MM.1S (cell line): ENCODE results near the gene IQGAP2.

Source experiments
- DNase-seq: peaks from one replicate; pipeline ENCODE4 v3.0.0-alpha.2; 2015
- H2AFZ ChIP-seq: fragments of 300-600 bp; sonication (generic); 2 replicates; pipeline ENCODE4 v1.6.0; 2016; ENCODE audit warnings: antibody characterized with exemption, low read length
- H3F3A ChIP-seq: fragments of 300-600 bp; sonication (generic); 2 replicates; pipeline ENCODE4 v1.6.1; 2016; ENCODE audit warnings: mild to moderate bottlenecking, antibody characterized with exemption, low read length, moderate library complexity, mixed read lengths; ENCODE audit not compliant: insufficient read depth
- H3K27ac ChIP-seq: fragments of 300-600 bp; sonication (generic); 2 replicates; pipeline ENCODE4 v1.5.1; 2016; ENCODE audit warnings: mild to moderate bottlenecking, low read length
- H3K27me3 ChIP-seq: fragments of 300-600 bp; sonication (generic); replicated peaks from 2 replicates; pipeline ENCODE4 v1.6.0; 2016; ENCODE audit warnings: low read length; ENCODE audit not compliant: insufficient read depth
- H3K36me3 ChIP-seq: fragments of 300-600 bp; sonication (generic); replicated peaks from 2 replicates; pipeline ENCODE4 v1.6.1; 2016; ENCODE audit warnings: mild to moderate bottlenecking, low read length, mixed read lengths; ENCODE audit not compliant: insufficient read depth
- H3K4me1 ChIP-seq: fragments of 300-600 bp; sonication (generic); 2 replicates; pipeline ENCODE4 v1.6.1; 2016; ENCODE audit warnings: low read length, mixed read lengths
- H3K4me2 ChIP-seq: fragments of 300-600 bp; sonication (generic); 2 replicates; pipeline ENCODE4 v1.6.0; 2016; ENCODE audit warnings: low read depth, low read length
- H3K4me3 ChIP-seq: fragments of 300-600 bp; sonication (generic); 2 replicates; pipeline ENCODE4 v1.5.1; 2016; ENCODE audit warnings: low read length, mixed read lengths
- H3K79me2 ChIP-seq: fragments of 300-600 bp; sonication (generic); 2 replicates; pipeline ENCODE4 v1.6.1; 2016; ENCODE audit warnings: mixed run types, low read length, mixed read lengths
- H3K9ac ChIP-seq: fragments of 300-600 bp; sonication (generic); 2 replicates; pipeline ENCODE4 v1.6.1; 2016; ENCODE audit warnings: low read length, mixed read lengths
- H3K9me2 ChIP-seq: fragments of 300-600 bp; sonication (generic); replicated peaks from 2 replicates; pipeline ENCODE4 v1.6.1; 2016; ENCODE audit warnings: mild to moderate bottlenecking, low read length, mixed read lengths; ENCODE audit not compliant: insufficient read depth
- H3K9me3 ChIP-seq: fragments of 300-600 bp; sonication (generic); replicated peaks from 2 replicates; pipeline ENCODE4 v1.6.1; 2016; ENCODE audit warnings: mild to moderate bottlenecking, low read length, mixed read lengths; ENCODE audit not compliant: insufficient read depth
- H4K20me1 ChIP-seq: fragments of 300-600 bp; sonication (generic); 2 replicates; pipeline ENCODE4 v1.6.1; 2016; ENCODE audit warnings: mild to moderate bottlenecking, low read length, moderate library complexity, mixed read lengths; ENCODE audit not compliant: insufficient read depth
- EZH2 ChIP-seq: fragments of 300-600 bp; sonication (generic); optimal IDR thresholded peaks from 2 replicates; pipeline ENCODE3; 2017; ENCODE audit warnings: low read depth, mild to moderate bottlenecking, antibody characterized with exemption, low read length, mixed read lengths
- EZH2phosphoT487 ChIP-seq: fragments of 300-600 bp; sonication (generic); IDR thresholded peaks from 2 replicates; pipeline ENCODE4 v1.6.1; 2018; ENCODE audit warnings: antibody characterized with exemption, low read length
- TF ChIP-seq, protein P1 (sequence below): fragments of 300-600 bp; sonication (generic); IDR thresholded peaks from 2 replicates; pipeline ENCODE4 v1.5.1; 2016; ENCODE audit warnings: antibody characterized with exemption, low read length, mixed read lengths

Gene IQGAP2

DNA sequence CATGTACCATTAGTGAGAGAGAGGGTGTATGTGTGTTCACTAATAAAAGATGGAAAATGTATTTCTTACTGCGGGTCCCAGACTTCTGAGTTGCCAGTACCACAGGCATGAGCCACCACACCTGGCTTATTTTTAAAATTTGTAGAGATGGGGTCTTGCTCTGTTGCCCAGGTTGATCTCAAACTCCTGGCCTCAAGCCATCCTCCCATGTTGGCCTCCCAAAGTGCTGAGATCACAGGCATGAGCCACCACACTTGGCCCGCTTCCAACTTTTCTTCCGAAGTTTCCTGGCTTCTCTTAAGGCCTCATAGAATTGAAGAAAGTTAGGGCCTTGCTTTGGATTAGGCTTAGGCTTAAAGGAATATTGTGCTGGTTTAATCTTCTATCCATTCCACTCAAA, 260.5 kb downstream of the IQGAP2 start:
- TF ChIP-seq EZH2phosphoT487, result no peak
- TF ChIP-seq EZH2, result no peak
- TF ChIP-seq, protein P1, sequence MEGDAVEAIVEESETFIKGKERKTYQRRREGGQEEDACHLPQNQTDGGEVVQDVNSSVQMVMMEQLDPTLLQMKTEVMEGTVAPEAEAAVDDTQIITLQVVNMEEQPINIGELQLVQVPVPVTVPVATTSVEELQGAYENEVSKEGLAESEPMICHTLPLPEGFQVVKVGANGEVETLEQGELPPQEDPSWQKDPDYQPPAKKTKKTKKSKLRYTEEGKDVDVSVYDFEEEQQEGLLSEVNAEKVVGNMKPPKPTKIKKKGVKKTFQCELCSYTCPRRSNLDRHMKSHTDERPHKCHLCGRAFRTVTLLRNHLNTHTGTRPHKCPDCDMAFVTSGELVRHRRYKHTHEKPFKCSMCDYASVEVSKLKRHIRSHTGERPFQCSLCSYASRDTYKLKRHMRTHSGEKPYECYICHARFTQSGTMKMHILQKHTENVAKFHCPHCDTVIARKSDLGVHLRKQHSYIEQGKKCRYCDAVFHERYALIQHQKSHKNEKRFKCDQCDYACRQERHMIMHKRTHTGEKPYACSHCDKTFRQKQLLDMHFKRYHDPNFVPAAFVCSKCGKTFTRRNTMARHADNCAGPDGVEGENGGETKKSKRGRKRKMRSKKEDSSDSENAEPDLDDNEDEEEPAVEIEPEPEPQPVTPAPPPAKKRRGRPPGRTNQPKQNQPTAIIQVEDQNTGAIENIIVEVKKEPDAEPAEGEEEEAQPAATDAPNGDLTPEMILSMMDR, result no peak
- Histone ChIP-seq H3K4me1 (no peaks in the 10 kb centered on the region), H2AFZ (no peak overlapping the region), H3F3A (no peaks in the 10 kb centered on the region), H3K27ac (no peak overlapping the region), H3K4me2 (no peak overlapping the region), H3K79me2 (no peaks in the 10 kb centered on the region), H3K9me2 (no peaks in the 10 kb centered on the region), H3K27me3 (no peaks in the 10 kb centered on the region), H3K4me3 (no peak overlapping the region), H3K9me3 (no peaks in the 10 kb centered on the region), H3K9ac (no peak overlapping the region), H3K36me3 (no peaks in the 10 kb centered on the region; the same call in 1 of the 2 replicates), H4K20me1 (no peaks in the 10 kb centered on the region)
- no peak for DNase-seq

DNA sequence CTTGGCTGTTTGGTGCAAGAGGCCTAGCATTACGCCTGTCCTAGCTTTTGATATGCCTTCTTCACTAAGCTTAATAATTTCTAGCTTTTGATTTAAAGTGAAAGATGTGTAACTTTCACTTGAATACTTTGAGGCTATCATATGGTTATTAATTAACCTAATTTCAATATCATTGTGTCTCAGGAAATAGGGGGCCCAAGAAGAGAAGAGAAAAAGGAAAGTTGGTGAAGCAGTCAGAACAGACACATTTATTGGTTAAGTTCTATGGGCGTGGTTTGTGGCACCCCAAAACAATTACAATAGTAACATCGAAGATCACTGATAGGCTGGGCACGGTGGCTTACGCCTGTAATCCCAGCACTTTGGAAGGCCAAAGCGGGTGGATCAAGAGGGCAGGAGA, 261.0 kb downstream of the IQGAP2 start:
- no peak overlapping the region for H3K9ac ChIP-seq
- H3K79me2 ChIP-seq, result no peaks in the 10 kb centered on the region
- H3K4me1 ChIP-seq, result no peaks in the 10 kb centered on the region
- H3K27ac ChIP-seq, result no peak overlapping the region
- H3F3A ChIP-seq, result no peaks in the 10 kb centered on the region
- no peaks in the 10 kb centered on the region; the same call in 1 of the 2 replicates for H3K36me3 ChIP-seq
- no peak overlapping the region for H2AFZ ChIP-seq
- DNase-seq, result no peak
- no peaks in the 10 kb centered on the region for H4K20me1 ChIP-seq
- H3K9me2 ChIP-seq, result no peaks in the 10 kb centered on the region
- no peak overlapping the region for H3K4me2 ChIP-seq
- TF ChIP-seq EZH2phosphoT487, result no peak
- TF ChIP-seq, protein P1, result no peak
- TF ChIP-seq EZH2, result no peak
- no peak overlapping the region for H3K4me3 ChIP-seq
- no peaks in the 10 kb centered on the region for H3K9me3 ChIP-seq
- H3K27me3 ChIP-seq, result no peaks in the 10 kb centered on the region

DNA sequence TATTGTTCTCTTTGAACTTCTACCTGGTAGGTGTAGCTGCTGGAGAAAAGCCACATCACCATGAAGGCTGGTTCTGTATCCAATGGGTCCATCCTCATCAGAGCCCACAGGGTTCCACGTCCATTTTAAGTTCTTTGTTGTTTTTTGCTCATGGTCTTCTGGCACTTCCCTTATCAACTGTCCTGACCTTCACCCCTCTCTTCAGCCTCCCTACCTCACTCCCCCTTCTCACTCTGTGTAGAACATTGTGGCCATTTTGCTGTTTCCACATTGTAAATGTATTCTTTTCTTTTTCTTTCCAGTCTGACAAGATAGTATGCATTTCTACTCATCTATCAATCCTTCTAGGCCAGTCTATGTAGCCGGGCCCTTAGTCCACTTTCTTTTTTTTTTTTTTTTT, 264.4 kb downstream of the IQGAP2 start:
- no peaks in the 10 kb centered on the region for H4K20me1 ChIP-seq
- no peaks in the 10 kb centered on the region for H3K79me2 ChIP-seq
- no peaks in the 10 kb centered on the region for H3K9me2 ChIP-seq
- H3K27ac ChIP-seq, result no peak overlapping the region
- H3K9me3 ChIP-seq, result no peaks in the 10 kb centered on the region
- DNase-seq, result no peak
- H3F3A ChIP-seq, result no peaks in the 10 kb centered on the region
- H3K36me3 ChIP-seq, result no peaks in the 10 kb centered on the region
- H3K4me2 ChIP-seq, result no peak overlapping the region
- no peaks in the 10 kb centered on the region for H3K27me3 ChIP-seq
- H2AFZ ChIP-seq, result no peak overlapping the region
- TF ChIP-seq EZH2 (no peak), EZH2phosphoT487 (no peak)
- TF ChIP-seq, protein P1, result no peak
- no peak overlapping the region for H3K9ac ChIP-seq
- no peak overlapping the region for H3K4me3 ChIP-seq
- no peaks in the 10 kb centered on the region for H3K4me1 ChIP-seq
